ENCODE data around the gene DPYSL4.

DNA sequence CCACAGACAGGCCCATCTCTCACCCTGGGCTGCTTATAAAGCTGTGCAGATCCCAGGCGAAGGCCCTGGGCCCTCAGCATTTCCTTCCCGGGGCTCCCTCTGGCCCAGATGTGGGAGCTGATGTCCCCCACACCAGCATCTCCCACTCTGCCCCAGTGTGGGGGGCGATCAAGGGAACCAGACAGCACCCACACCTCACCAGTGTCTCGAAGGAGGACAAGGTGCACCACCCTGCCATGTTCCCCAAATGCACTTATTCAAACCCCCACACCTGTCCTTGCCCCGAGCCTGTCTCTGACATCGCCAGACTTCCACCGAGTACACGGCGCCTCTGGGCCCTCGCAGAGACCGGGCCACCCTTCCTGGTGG is 19.6 kb downstream of the DPYSL4 start:
- TF ChIP-seq, protein P1, sequence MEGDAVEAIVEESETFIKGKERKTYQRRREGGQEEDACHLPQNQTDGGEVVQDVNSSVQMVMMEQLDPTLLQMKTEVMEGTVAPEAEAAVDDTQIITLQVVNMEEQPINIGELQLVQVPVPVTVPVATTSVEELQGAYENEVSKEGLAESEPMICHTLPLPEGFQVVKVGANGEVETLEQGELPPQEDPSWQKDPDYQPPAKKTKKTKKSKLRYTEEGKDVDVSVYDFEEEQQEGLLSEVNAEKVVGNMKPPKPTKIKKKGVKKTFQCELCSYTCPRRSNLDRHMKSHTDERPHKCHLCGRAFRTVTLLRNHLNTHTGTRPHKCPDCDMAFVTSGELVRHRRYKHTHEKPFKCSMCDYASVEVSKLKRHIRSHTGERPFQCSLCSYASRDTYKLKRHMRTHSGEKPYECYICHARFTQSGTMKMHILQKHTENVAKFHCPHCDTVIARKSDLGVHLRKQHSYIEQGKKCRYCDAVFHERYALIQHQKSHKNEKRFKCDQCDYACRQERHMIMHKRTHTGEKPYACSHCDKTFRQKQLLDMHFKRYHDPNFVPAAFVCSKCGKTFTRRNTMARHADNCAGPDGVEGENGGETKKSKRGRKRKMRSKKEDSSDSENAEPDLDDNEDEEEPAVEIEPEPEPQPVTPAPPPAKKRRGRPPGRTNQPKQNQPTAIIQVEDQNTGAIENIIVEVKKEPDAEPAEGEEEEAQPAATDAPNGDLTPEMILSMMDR (IDR thresholded peaks at IDR 0.05; ENCODE audit: insufficient read depth, low read depth, low read length): no peak
- no peak for TF ChIP-seq EZH2 (IDR thresholded peaks at IDR 0.05; ENCODE audit: insufficient read depth, low read length)

All from astrocyte (in vitro differentiated cells and primary cell).